ENCODE data around the gene KPNB1.

- TF ChIP-seq CTCF (optimal IDR thresholded peaks at IDR 0.05 in 1 of 3, IDR thresholded peaks at IDR 0.05 in 1 of 3, conservative IDR thresholded peaks at IDR 0.05 in 1 of 3; ENCODE audit: extremely low read depth in 1 of 3, insufficient read depth in 2 of 3, low read length in 3 of 3) (no peak), EZH2 (IDR thresholded peaks at IDR 0.05; ENCODE audit: low read length) (no peak)
Observed at GRCh38 chr17:47687328-47687690, 37.6 kb downstream of the KPNB1 start.

Measured in keratinocyte (primary cell).